HG03060 (cell line): Measurements from ENCODE around the gene MSI2.

Experiments
- ATAC-seq: cut with Tn5 transposase; IDR thresholded peaks from one replicate; pipeline ENCODE4 v1.9.1; 2021; ENCODE audit warnings: low read depth, moderate number of reproducible peaks; ENCODE audit not compliant: unreplicated experiment

The MSI2 gene

GRCh38 chr17:57363580-57363979 is 107.3 kb downstream of the MSI2 start:
- no peak for ATAC-seq

GRCh38 chr17:57363998-57364643 is 107.8 kb downstream of the MSI2 start:
- ATAC-seq, result no peak

- ATAC-seq, result no peak
These were observed 109.1 kb downstream of the MSI2 start for GRCh38 chr17:57365420-57365819.

GRCh38 chr17:57366177-57366557 is 109.8 kb downstream of the MSI2 start:
- ATAC-seq, result no peak

- no peak for ATAC-seq
These were observed 110.4 kb downstream of the MSI2 start for GRCh38 chr17:57366558-57367351.

GRCh38 chr17:57368637-57369336 is 112.5 kb downstream of the MSI2 start:
- no peak for ATAC-seq

- ATAC-seq, result no peak
These were observed 113.2 kb downstream of the MSI2 start for GRCh38 chr17:57369509-57369945.

- no peak for ATAC-seq
These were observed 113.8 kb downstream of the MSI2 start for GRCh38 chr17:57370037-57370581.

GRCh38 chr17:57370619-57371018 is 114.3 kb downstream of the MSI2 start:
- no peak for ATAC-seq

GRCh38 chr17:57372156-57372555 is 115.8 kb downstream of the MSI2 start:
- no peak for ATAC-seq

- ATAC-seq, result no peak
These were observed 116.7 kb downstream of the MSI2 start for GRCh38 chr17:57373048-57373447.

- no peak for ATAC-seq
These were observed 117.4 kb downstream of the MSI2 start for GRCh38 chr17:57373756-57374155.

GRCh38 chr17:57375040-57375769 is 118.9 kb downstream of the MSI2 start:
- ATAC-seq, result no peak

- ATAC-seq, result no peak
These were observed 119.5 kb downstream of the MSI2 start for GRCh38 chr17:57375770-57376225.

- ATAC-seq, result no peak
These were observed 120.8 kb downstream of the MSI2 start for GRCh38 chr17:57377094-57377493.

- ATAC-seq, result no peak
These were observed 123.0 kb downstream of the MSI2 start for GRCh38 chr17:57379237-57379894.

- ATAC-seq, result no peak
These were observed 123.6 kb downstream of the MSI2 start for GRCh38 chr17:57379895-57380434.

GRCh38 chr17:57381498-57381897 is 125.2 kb downstream of the MSI2 start:
- no peak for ATAC-seq

GRCh38 chr17:57384219-57384618 is 127.9 kb downstream of the MSI2 start:
- no peak for ATAC-seq

GRCh38 chr17:57385975-57386374 is 129.7 kb downstream of the MSI2 start:
- no peak for ATAC-seq
